Measurements from ENCODE around the gene SGIP1. TPM values are rescaled to one million over a fixed set of nuclear protein-coding genes. Genes with fewer than 3 reads are reported as not detected.

The SGIP1 gene
- total RNA-seq, 1 donor from 2014 or later, result 32.8 TPM

DNA sequence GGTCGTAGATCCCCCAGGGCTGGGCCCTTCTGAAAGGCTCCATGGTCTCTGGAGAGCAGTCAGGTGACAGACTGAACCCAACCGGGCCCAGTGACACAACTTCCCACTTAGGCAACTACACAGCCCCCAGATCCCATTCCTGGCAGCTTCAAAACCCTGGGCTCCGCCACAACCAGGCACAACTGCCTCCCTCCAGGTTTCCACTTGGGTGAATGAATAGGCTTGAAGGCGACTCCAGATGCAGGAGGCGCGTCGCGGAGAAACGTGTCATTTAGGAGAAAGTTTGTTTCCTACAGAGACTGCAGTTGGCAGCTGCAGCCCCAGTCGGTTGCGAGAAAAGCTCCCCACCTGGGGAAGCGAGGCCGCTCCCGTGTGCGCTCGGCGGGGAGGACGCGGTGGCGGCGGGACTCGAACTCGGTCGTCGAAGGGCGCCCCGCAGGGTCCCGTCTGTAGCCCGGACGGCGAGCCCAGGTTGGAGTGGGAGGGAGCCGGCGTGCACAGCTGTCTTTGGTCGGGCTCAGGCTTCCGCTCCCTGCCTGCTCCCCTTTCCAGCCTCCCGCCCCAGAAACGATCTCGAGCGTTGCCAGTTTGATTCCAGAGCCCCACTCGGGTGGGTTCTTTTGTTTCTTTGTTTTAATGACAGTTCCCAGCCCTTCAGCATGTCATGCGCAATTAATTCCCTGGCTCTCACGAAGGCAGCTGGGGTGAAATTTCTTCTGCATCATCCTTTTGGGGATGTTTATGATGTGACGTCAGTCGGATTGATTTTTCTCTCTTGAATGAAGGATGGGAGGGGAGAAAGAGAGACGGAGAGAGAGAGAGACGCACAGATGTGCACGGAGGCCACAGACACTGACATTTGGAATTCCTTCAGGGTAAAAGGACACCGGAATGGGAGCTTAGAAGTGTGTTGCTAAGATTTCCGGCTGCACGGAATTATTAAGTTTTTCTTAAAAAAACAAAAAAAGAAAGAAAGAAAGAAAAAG, 862 bp upstream of the SGIP1 start:
- Mint-ChIP-seq H3K4me1 (ENCODE audit: unreplicated experiment) (peaks cover 21% of the 10 kb centered on the region), H3K27me3 (ENCODE audit: unreplicated experiment) (peaks cover 2% of the 10 kb centered on the region), H3K9me3 (ENCODE audit: unreplicated experiment) (no peaks in the 10 kb centered on the region), H3K36me3 (ENCODE audit: low read depth, unreplicated experiment) (no peaks in the 10 kb centered on the region), H3K27ac (ENCODE audit: unreplicated experiment) (peak overlapping the region; percentile 99), H3K4me3 (ENCODE audit: unreplicated experiment) (peak overlapping the region; percentile 96)
- TF ChIP-seq, protein P1, sequence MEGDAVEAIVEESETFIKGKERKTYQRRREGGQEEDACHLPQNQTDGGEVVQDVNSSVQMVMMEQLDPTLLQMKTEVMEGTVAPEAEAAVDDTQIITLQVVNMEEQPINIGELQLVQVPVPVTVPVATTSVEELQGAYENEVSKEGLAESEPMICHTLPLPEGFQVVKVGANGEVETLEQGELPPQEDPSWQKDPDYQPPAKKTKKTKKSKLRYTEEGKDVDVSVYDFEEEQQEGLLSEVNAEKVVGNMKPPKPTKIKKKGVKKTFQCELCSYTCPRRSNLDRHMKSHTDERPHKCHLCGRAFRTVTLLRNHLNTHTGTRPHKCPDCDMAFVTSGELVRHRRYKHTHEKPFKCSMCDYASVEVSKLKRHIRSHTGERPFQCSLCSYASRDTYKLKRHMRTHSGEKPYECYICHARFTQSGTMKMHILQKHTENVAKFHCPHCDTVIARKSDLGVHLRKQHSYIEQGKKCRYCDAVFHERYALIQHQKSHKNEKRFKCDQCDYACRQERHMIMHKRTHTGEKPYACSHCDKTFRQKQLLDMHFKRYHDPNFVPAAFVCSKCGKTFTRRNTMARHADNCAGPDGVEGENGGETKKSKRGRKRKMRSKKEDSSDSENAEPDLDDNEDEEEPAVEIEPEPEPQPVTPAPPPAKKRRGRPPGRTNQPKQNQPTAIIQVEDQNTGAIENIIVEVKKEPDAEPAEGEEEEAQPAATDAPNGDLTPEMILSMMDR (IDR thresholded peaks at IDR 0.05; ENCODE audit: unreplicated experiment), result no peak
- DNase-seq (ENCODE audit: low spot score), result peak; percentile 50

DNA sequence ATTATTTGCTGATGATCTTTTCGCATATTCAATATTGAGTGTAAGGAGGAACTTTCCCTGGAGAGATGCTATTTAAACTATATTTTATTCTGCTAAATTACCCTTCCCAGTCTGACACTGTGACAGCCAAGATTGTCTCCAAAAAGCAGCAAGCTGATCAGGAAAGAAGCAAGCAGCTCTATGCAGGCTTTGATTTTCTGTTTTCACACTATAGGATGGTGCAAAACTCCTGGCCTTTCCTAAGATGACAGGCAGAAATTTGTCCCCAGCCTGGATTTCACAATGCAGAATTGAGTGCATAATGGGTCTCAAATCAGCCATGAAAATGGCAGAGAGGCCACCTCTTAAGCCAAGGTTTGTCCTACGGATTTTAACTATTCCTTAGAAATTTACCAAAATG, 1.1 kb downstream of the SGIP1 start:
- peaks cover 2% of the 10 kb centered on the region for H3K27me3 Mint-ChIP-seq (ENCODE audit: unreplicated experiment)
- H3K36me3 Mint-ChIP-seq (ENCODE audit: low read depth, unreplicated experiment), result no peaks in the 10 kb centered on the region
- peak overlapping the region; percentile 96 for H3K4me3 Mint-ChIP-seq (ENCODE audit: unreplicated experiment)
- H3K4me1 Mint-ChIP-seq (ENCODE audit: unreplicated experiment), result peaks cover 18% of the 10 kb centered on the region
- H3K9me3 Mint-ChIP-seq (ENCODE audit: unreplicated experiment), result no peaks in the 10 kb centered on the region
- DNase-seq (ENCODE audit: low spot score), result no peak
- TF ChIP-seq, protein P1 (IDR thresholded peaks at IDR 0.05; ENCODE audit: unreplicated experiment), result no peak
- no peak overlapping the region for H3K27ac Mint-ChIP-seq (ENCODE audit: unreplicated experiment)

DNA sequence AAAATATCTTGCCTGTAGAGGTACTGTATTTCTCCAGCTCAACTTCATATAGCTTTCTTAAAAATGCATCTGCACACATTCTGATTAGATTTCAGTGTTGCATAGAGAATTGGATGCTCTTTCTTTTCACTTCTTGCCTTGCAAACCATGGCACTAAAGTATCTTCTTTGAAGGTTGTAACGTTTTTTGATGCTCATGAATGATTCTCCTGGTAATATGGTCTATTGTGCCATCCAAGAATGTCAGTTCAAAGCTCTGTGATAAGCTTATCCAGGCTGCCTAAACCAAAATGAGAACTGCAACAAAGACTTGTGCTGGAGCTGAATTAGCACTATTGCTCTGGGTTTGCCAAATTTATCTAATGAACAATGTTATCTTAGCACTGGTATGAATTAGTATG, 1.9 kb downstream of the SGIP1 start:
- Mint-ChIP-seq H3K9me3 (ENCODE audit: unreplicated experiment) (no peaks in the 10 kb centered on the region), H3K36me3 (ENCODE audit: low read depth, unreplicated experiment) (no peaks in the 10 kb centered on the region), H3K27me3 (ENCODE audit: unreplicated experiment) (peaks cover 2% of the 10 kb centered on the region), H3K4me1 (ENCODE audit: unreplicated experiment) (peaks cover 18% of the 10 kb centered on the region), H3K4me3 (ENCODE audit: unreplicated experiment) (peak overlapping the region; percentile 20), H3K27ac (ENCODE audit: unreplicated experiment) (no peak overlapping the region)
- DNase-seq (ENCODE audit: low spot score), result no peak
- TF ChIP-seq, protein P1 (IDR thresholded peaks at IDR 0.05; ENCODE audit: unreplicated experiment), result no peak

DNA sequence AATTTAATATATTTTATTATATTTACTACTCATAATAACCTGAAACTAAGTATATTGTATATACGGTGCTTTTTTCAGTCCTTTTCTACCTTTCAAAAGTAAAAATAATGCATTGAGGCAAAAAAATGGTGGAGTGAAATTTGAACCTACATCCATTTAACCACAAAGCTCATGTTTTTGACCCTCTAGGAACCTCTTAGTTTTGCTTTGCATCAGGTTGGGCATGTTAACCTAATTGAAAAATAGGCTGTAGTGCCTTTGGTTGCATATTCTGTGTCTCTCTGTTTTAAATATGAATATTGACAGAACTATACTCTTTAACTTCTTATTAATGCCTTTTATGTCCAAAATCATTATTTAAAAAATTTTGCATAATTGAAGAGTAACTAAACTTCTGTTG, 3.8 kb downstream of the SGIP1 start:
- no peaks in the 10 kb centered on the region for H3K36me3 Mint-ChIP-seq (ENCODE audit: low read depth, unreplicated experiment)
- H3K27me3 Mint-ChIP-seq (ENCODE audit: unreplicated experiment), result peaks cover 2% of the 10 kb centered on the region
- no peak for DNase-seq (ENCODE audit: low spot score)
- TF ChIP-seq, protein P1 (IDR thresholded peaks at IDR 0.05; ENCODE audit: unreplicated experiment), result no peak
- H3K4me3 Mint-ChIP-seq (ENCODE audit: unreplicated experiment), result no peak overlapping the region
- H3K4me1 Mint-ChIP-seq (ENCODE audit: unreplicated experiment), result peaks cover 11% of the 10 kb centered on the region
- H3K9me3 Mint-ChIP-seq (ENCODE audit: unreplicated experiment), result no peaks in the 10 kb centered on the region
- no peak overlapping the region for H3K27ac Mint-ChIP-seq (ENCODE audit: unreplicated experiment)

DNA sequence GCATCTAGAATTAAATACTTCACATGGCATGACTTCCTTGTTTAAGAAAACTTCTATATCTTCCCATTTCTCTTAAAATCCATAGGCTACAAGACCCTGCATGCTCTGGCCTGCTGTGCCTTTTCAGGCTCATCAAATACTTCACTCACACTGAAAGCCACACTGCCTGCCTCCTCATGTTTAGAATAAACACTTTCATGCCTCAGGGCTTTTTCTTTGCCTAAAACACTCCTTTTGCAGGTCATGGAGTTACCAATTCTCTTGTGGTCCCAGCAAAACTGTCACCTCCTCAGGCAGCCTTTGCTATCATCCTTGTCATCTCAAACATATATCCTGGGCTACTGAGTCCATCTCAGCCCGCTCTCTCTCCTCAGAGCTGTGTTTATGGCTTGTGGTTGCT, 5.5 kb downstream of the SGIP1 start:
- H3K9me3 Mint-ChIP-seq (ENCODE audit: unreplicated experiment), result no peaks in the 10 kb centered on the region
- no peak overlapping the region for H3K27ac Mint-ChIP-seq (ENCODE audit: unreplicated experiment)
- H3K4me3 Mint-ChIP-seq (ENCODE audit: unreplicated experiment), result no peak overlapping the region
- H3K36me3 Mint-ChIP-seq (ENCODE audit: low read depth, unreplicated experiment), result no peaks in the 10 kb centered on the region
- peaks cover 4% of the 10 kb centered on the region for H3K4me1 Mint-ChIP-seq (ENCODE audit: unreplicated experiment)
- TF ChIP-seq, protein P1 (IDR thresholded peaks at IDR 0.05; ENCODE audit: unreplicated experiment), result no peak
- no peaks in the 10 kb centered on the region for H3K27me3 Mint-ChIP-seq (ENCODE audit: unreplicated experiment)
- no peak for DNase-seq (ENCODE audit: low spot score)

All from endothelial cell (in vitro differentiated cells).